Stimulated activated CD4-positive, alpha-beta T cell treated with anti-CD3 and anti-CD28 coated beads, Interleukin-1b, Interleukin-23, amount 100 ng/mL, for 1 hour (primary cell): ENCODE results near the gene ITGB5.

Experiments used
- DNase-seq, 2 donors: peaks; one replicate each; pipeline ENCODE4 v3.0.0-alpha.2; 2020; ENCODE audit warnings: low read depth in 2 of 2

Gene ITGB5

DNA sequence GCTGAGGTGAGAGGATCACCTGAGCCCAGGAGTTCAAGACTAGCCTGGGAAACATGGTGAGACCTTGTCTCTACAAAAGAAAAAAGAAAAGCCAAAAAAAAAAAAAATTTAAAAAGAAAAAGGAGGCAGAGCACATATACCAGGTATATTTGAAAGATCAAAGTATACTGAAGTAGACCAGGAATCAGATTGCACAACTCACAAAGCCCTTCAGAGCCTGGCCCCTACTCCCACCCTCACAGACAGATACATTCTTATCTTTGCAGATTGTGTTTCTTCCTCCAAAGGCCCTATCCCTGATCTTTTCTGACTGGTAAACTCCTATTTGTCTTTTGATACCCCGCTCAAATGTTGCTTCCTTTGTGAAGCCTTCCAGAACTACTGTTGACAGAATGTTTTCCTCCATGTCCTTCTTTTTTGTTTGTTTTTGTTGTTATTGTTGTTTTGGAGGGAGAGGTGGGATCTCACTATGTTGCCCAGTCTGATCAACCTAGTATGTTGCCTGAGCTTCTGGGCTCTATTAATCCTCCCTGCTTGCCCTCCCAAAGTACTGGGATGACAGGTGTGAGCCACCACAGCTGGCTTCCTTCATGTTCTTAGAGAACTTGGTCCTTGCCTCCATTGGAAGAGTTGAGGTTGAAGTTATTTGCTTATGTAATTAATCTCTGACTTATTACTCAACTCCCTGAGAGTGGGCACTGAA is 9.8 kb upstream of the ITGB5 start:
- DNase-seq, result no peak

DNA sequence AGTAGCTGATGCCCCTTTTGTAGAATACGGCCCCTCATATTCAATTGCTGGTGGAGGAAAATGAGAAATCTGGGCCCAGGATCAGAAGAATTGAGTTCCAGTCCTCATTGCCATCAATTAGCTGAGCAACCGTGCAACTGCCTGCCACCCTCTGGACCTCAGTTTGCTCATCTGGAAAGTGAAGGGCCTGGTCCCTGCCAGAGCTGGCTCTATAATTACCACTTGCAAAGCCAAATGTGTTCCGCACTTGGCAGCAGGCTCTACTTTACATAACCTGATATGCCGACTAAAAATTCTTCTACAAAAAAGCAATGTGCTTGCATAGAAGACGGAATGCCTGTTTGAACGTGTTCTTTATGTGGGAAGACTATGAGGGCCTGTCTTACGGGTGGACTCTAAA is 8.6 kb upstream of the ITGB5 start:
- no peak for DNase-seq

DNA sequence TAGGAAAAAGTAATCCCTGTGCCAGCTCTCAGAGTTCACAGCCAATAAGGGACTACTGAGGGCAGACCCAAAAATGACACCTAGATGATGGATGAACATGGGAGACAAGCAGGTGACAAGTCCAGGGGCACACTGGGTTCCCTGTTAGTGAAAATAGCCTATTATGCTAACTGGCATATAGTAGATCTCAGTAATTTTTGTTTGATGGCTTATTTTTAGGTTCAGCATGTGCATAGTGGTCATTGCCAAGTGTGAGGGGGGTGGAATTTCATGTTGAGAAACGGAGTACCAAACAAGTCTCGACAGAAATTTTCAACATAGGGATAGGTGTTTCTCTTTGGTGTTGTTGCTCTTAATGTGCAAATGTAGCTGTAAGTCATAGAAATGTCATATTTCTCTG is 6.4 kb upstream of the ITGB5 start:
- DNase-seq, result no peak

DNA sequence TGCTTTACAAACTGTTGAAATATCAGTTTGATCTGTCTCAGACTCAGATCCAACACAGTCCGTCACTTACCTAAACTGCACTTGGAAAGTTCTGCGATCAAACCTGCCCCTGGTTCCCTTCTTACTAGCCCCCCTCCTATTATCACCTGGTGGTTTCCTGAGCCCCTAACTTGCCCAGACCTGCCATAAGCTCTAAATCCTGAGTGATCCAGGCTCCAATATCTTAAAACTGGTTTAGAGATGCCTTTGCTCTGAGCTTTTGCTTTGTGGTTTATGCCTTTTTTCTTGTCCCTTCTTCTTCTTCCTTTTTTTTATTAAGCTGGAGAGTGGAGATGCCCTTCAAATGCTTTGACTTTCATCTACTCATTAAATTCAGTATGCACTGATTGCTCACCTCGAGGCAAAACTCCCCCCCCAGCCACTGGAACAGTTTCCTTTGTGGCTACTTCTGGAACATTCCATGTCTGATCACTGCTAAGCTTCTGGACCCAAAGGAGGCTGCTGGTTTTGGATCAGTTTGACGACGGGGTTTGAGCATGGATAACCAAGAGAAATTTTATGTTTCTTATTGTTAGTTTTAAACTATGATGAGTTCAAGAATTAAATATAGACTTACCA is 3.5 kb upstream of the ITGB5 start:
- DNase-seq, result no peak

DNA sequence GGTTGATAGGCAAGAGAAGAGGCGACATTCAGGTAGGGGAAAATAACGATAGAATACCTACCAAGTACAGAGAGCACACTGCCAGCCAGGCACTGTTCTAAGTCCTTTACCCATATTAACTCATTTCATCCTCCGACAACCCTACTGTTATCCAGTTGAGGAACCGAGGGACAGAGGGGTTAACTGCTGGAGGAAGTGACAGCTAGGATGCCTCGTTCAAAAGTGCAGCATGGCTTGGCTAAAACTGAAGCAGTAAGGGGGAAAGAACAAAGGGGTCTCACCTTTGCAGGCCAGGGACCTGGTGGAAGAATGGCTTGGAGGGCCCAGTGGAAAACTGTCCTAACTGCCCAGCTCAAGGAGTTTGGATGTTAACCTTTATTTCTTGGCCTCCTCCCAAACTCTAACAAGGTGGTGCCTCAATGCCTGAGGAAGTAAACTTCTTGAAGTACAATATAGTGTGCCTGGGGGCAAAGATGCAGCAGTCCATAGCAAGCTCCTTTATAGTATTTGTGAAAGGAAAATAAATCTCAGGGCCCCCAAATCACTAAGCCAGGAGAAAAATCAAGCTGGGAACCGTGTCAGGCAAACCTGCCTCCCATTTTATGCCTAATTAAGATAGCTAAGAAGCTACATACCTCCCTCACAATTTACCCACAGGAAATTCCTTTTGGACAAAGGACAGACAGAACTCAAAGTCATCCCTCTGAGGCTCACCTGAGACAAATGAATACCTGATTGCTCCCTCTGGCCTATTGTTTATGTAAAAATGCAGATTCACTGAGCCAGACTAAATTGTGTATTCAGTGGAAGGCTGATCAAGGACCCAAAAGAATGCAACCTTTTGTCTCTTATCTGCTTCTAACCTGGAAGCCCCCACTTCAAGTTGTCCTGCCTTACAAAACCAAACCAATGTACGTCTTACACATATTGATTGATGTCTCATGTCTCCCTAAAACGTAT is 1.6 kb upstream of the ITGB5 start:
- no peak for DNase-seq

DNA sequence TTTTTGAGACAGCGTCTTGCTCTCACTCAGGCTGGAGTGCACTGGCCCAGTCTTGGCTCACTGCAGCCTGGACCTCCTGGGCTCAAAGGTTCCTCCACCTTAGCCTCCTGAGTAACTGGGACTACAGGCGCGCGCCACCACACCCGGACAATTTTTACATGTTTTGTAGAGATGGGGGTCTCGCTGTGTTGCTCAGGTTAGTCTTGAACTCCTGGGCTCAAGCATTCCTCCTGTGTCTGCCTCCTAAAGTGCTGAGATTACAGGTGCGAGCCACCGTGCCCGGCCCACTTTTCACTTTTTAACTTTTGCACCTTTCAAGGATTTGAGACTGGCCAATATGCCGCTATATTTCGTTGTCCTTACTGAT is 750 bp upstream of the ITGB5 start:
- no peak for DNase-seq

DNA sequence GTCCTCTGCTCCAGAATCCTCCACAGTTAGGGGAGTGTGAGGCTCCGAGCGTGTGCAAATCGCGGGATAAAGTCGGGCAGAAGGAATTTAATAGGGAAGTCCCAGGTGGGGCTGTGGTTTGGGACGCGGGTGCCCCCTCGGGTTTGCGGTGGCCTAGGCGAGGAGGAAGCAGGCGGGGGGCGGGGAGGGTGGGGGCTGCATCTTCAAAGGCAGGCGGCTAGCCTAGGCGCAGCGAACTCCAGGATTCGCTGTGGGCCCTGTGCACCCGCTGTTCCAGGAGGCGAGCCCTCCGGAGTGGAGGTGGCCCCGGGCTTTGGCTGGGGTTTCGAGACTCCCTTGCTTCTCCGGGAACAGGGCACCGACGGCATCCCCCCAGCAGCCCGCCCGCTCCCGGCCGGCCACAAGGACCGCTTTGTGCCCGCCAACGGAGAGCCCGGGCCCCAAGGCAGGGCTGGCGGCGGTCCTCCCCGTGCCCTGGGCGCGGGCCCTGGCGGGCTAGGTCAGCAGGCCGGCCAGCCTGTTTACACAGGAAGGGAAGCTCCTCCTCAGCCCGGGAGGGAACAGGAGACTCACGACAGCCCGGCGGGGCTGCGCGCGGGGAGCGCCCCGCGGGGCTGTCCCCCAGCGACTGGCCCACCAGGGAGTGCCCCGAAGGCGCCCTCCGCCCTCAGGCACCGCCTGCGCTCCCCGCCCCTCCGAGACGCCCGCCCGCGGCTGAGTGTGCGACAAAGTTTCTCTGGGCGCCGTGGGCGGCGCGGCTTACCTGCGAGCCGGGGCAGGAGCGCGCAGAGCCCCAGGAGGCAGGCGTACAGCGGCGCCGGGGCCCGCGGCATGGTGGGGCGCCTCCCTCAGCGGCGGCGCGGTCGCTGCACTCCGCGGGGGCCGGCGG is 753 bp downstream of the ITGB5 start:
- peak in 1 of 2 donors; percentile 19 for DNase-seq

DNA sequence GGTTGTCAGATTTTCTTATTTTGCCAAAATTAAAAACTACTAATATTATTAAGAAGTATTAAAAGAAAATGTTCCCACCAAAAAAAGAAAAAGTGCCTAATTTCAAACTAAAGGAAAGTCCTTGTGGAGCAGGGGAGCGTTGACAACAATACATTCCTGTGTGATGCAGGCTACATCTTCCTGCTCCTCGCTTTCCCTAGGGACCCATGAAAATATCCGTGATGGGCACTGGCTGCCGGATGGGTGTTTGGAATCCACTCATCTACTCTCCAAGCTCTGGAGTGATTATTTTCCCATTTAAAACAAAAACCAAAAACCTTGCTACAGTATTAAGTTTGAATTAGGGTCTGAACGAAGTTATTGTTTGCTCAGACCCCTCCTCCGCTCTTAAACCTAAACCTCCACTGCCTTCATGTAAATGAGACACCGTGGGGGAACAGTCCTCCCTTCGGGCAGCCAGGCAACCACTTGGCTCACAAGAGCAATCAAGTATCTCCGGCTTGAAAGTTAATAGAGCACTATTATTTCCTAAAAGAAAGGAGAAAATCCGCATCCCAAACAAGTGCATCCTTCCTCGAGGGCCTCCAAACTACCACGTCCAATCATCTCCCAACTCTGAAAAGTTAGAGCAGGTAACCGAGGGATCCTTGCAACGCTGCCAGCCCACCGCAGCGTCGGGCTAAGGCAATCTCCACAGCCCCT is 1.5 kb downstream of the ITGB5 start:
- DNase-seq, result no peak

DNA sequence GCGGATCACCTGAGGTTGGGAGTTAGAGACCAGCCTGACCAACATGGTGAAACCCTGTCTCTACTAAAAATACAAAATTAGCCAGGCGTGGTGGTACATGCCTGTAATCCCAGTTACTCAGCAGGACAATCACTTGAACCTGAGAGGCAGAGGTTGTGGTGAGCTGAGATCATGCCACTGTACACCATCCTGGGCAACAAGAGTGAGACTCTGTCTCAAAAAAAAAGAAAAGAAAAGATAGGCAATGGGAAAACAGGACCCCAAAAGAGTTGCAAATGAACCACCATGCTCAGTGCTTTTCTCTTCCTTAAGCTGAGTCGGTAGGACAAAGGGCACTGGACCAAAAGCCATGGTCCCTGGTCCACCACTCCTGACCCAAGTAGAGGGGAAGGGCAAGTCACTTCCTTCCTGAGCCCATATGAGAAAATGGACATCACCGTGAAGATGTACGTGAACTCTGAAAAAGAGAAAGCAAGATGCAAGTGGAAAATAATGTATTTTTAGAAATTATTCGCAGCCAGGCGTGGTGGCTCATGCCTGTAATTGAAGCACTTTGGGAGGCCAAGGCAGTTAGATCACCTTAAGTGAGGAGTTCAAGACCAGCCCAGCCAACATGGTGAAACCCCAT is 2.6 kb downstream of the ITGB5 start:
- DNase-seq, result no peak

DNA sequence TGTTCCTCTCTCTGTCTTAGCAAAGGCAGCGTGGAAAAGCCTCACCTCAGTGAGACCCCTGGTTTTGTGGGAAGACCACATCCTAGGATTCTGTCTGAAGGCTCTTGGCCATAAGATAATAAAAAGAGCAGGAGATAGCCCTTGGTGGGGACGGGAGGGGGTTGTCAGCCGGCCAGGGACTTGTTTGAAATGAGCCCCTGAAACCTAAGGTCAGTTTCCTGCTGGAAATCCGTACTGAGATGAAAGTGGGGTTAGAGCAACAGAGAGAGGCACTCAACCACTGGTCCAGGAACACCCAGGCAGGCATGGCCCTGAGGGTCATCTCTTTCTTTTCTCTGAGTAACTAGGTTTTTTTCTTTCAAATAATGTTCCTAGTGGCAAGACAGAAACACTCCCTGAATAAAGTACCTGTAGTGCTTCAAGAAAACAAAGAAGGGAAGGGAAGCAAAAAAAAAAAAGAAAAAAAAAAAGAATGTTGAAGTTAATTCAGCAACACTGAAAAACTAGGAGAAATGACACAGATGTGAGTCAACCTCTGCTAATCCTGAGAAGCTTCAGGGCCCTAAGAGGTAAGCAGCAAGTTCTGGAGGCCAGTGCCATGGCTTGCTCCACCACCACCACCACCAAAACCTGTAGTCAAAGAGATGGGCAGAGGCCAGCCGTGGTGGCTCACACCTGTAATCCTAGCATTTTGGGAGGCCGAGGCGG is 3.2 kb downstream of the ITGB5 start:
- DNase-seq, result no peak

DNA sequence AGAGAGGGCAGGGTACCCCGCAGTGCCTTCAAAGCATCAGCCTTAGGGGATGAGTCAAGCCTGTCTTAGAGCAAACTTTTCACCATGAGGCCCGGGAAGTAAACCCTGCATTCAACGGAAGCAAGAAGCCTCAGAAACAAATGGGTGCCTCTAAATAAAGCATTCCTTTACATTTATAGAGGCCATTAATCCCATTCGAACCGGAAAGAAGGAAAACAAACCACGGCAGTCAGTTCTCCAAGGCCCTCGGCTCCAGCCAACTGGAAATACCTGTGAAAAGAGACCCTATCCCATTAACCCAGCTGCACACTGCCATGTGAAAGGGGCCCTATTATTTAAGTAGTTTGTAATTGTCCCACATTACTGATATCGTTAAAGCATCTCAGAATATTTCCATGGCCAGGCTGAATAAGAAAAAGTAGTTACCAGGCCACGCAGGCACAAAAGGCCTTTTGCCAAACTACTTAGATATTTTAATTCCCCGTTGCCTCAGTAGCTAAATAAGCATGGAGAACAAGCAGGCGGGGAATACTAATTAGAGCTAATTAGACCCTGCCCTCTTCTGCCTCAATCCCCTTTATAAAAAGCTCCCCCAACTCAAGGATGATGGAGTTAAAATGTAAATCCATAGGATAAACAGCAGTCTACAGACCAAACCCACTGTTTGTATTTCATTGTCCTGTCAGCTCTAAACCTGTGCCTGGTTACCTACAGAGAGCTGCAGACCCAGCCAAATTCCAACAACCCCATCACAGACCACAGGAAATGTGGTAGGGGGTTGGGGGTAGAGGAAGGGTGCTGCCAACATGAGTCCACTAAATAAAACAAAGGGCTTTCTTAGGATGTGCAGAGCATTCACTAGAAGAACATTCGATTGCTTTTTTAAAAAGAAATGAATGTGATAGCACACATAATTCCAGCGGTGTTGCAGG is 4.1 kb downstream of the ITGB5 start:
- no peak for DNase-seq

DNA sequence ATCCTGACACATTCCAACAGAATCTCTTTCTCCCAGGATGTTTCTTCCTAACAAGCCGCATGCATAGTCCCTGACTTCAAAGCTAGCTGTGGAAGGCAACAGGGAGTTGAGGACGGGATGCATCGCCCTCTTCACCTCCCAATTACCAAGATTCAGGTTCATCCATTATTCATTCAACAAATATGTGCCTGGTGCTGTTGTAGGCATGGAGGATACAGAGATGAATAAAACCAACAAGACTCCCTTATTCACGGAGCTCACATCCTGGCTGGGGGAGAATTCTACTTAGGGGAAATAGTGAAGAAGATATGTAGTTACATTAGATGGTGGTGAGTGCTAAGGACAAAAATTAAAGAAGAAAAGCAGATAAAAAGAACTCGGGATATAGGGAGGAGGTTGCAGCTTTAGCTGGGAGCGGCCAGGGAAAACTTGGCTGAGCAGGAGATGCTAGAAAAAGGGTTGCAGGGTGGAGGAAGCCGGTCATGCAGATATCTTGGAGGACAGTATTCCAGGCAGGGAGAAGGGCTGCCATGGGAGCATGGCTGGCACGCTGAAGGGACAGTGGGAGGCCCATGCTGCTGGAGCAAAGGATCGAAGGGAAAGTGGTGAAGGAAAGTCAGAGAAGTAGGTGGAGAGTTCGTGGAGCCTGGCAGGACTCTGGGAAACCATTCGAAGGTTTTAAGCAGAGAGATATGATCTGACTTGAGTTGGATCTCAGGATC is 5.0 kb downstream of the ITGB5 start:
- DNase-seq, result no peak

DNA sequence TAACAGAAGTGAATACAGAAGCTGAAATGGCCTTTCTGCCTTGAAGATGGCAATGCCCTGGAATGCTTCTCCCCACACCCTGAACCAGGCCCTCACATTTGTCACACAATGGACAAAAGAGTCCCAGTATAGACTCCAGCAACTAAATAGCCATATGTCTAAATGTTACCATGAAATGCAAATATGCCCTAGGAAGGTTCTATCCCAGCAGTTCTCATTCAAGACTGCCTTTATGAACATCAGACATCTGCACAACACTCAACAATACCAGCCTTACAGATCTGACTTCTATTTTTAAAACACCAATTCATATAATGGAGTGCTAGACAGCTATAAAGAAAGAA is 7.9 kb downstream of the ITGB5 start:
- DNase-seq, result no peak

DNA sequence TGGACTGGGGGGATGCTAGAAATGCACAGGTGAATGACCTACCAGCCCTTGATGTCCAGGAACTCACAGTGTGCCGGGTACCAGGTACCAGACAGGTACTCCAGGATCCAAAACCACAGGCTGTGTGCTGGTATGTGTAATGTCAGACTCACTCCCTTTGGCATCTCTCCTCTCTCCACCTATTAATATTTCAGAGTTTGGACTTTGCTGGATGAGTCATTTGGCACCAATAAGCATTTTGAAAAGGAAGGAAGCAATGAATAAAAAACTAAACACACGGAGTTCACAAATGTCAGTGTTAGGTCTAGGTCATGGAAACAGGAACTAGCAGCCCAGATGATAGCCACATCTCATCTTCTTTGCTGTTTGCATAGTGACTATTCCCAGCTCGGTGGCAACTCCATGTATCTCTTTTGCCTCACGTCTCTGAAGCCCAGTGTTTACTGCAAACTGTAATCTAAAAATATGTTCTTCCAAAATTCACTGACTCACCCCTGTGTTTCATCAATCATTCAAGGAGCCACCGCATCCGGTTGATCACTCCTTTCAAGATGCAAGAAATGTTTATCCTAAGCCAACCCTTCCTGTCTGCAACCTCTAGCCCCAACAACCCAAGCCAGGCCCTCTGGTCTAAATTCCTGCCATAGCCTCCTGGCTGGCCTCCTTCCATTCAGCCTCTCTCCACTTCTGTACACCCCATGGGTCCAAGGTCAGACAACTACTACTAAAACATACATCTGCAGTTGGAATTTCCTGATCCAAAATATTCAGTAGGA is 8.4 kb downstream of the ITGB5 start:
- no peak for DNase-seq

DNA sequence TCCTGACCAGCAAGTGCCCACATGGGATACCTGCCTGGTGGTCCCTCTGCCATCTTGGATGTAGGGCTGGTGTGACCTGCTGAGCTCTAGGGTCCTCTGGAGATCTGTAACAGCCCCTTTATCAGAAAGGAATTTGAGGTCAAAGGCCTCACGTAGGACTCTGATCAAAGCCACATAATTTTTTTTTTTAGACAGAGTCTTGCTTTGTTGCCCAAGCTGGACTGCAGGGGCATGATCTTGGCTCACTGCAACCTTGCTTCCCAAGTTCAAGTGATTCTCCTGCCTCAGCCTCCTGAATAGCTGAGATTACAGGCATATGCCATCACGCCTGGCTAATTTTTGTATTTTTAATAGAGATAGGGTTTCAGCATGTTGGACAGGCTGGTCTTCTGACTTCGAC is 9.5 kb downstream of the ITGB5 start:
- no peak for DNase-seq

DNA sequence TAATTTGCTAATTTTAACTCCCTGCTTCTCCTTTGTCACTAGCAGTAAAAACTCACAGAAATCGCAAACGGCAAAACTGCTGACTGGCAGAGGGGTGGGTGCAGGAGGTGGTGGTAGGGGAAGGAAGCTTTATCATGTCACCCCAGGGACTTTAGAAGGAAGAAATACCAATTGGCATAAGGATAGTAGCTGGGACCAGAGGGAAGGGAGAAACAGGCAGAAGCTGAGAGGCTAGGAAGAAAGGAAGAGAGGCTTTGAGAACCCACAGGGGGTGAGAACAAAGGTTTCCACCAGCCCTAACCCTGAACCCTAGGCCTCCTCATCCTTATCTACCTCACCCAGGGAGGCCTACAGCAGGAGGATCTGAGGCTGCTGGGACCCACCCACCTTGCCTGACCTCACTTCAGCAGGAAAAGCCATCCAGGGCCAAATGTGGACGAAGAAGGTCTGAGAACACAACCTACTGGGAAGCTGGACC is 10.7 kb downstream of the ITGB5 start:
- no peak for DNase-seq

DNA sequence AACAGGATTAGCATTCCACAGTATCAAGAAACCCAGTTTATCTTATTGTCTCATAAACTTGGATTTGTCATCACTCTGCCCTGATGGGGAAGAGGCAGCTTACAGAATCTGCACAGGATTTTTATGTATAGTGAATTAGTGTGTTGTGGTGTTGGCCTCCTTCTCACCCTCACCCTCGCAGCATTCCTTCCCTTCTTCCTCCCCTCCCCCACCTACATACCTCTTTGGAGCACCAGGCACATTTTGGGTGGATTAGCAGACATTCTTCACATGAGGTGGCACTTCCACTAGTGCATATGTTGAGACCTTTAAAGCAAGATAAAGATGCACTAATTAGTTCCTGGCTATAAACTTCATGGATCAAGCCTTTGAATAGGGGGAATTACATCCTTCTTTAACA is 13.9 kb downstream of the ITGB5 start:
- no peak for DNase-seq
